SK-N-SH treated with all-trans-retinoic acid at 6 μM for 48 hours (cell line): ENCODE data around the gene TRABD2B.
"Not testable (repeated sequence)": the region's sequence is repeated elsewhere in the genome, so short reads cannot be mapped to it uniquely, and the experiment has no call there.

Experiments
- ATAC-seq: fragments of 200-7000 bp; cut with Tn5 transposase; 3 replicates; pipeline ENCODE4 v1.9.1; 2020; ENCODE audit warnings: mild to moderate bottlenecking, moderate library complexity
- BACH2 ChIP-seq: fragments of 250-450 bp; sonication (Bioruptor Pico); IDR thresholded peaks from 2 replicates; pipeline ENCODE4 v1.9.0; 2021; ENCODE audit warnings: mild to moderate bottlenecking, borderline replicate concordance
- CREB5 ChIP-seq: fragments of 250-450 bp; sonication (Bioruptor Pico); IDR thresholded peaks from 2 replicates; pipeline ENCODE4 v1.5.1; 2020; ENCODE audit warnings: low read depth, mild to moderate bottlenecking, moderate library complexity
- CSDC2 ChIP-seq: fragments of 250-450 bp; sonication (Bioruptor Pico); IDR thresholded peaks from 2 replicates; pipeline ENCODE4 v1.5.0; 2020; ENCODE audit warnings: mild to moderate bottlenecking, moderate library complexity
- CSRNP3 ChIP-seq: fragments of 250-450 bp; sonication (Bioruptor Pico); IDR thresholded peaks from 2 replicates; pipeline ENCODE4 v1.5.1; 2021; ENCODE audit warnings: mild to moderate bottlenecking, moderate library complexity
- ESRRG ChIP-seq: fragments of 250-450 bp; sonication (Bioruptor Pico); IDR thresholded peaks from 2 replicates; pipeline ENCODE4 v1.6.1; 2021; ENCODE audit warnings: mild to moderate bottlenecking
- GLIS3 ChIP-seq: fragments of 250-450 bp; sonication (Bioruptor Pico); IDR thresholded peaks from 2 replicates; pipeline ENCODE4 v1.5.0; 2020; ENCODE audit warnings: mild to moderate bottlenecking, moderate library complexity
- ISL1 ChIP-seq: fragments of 250-450 bp; sonication (Bioruptor Pico); IDR thresholded peaks from 2 replicates; pipeline ENCODE4 v2.1.2; 2022; ENCODE audit warnings: mild to moderate bottlenecking, moderate library complexity
- OSR1 ChIP-seq: fragments of 250-450 bp; sonication (Bioruptor Pico); IDR thresholded peaks from 2 replicates; pipeline ENCODE4 v1.8.0; 2022; ENCODE audit warnings: moderate library complexity, mild to moderate bottlenecking, inconsistent platforms
- SNAI2 ChIP-seq: fragments of 250-450 bp; sonication (Bioruptor Pico); IDR thresholded peaks from 2 replicates; pipeline ENCODE4 v1.5.0; 2020; ENCODE audit warnings: mild to moderate bottlenecking, moderate library complexity
- TCF4 ChIP-seq: fragments of 250-450 bp; sonication (Bioruptor Pico); IDR thresholded peaks from 2 replicates; pipeline ENCODE4 v1.8.0; 2021; ENCODE audit warnings: mild to moderate bottlenecking, moderate library complexity, borderline replicate concordance
- TOX ChIP-seq: fragments of 250-450 bp; sonication (Bioruptor Pico); IDR thresholded peaks from 2 replicates; pipeline ENCODE4 v1.8.0; 2021; ENCODE audit warnings: mild to moderate bottlenecking, moderate library complexity, borderline replicate concordance
- ZC3H10 ChIP-seq: fragments of 250-450 bp; sonication (Bioruptor Pico); IDR thresholded peaks from 2 replicates; pipeline ENCODE4 v1.5.1; 2021; ENCODE audit warnings: mild to moderate bottlenecking, moderate library complexity
- ZFP3 ChIP-seq: fragments of 250-450 bp; sonication (Bioruptor Pico); IDR thresholded peaks from 2 replicates; pipeline ENCODE4 v1.5.0; 2020; ENCODE audit warnings: mild to moderate bottlenecking, moderate library complexity
- ZFP30 ChIP-seq: fragments of 450-650 bp; formaldehyde crosslinking; IDR thresholded peaks from 2 replicates; pipeline ENCODE4 v1.5.0; 2022; ENCODE audit warnings: mild to moderate bottlenecking, moderate library complexity
- ZNF8 ChIP-seq: fragments of 450-650 bp; formaldehyde crosslinking; IDR thresholded peaks from 2 replicates; pipeline ENCODE4 v1.5.0; 2020; ENCODE audit warnings: mild to moderate bottlenecking, moderate library complexity
- TF ChIP-seq, protein P1 (sequence below): fragments of 250-450 bp; sonication (Bioruptor Pico); IDR thresholded peaks from 2 replicates; pipeline ENCODE4 v1.5.0; 2020; ENCODE audit warnings: mild to moderate bottlenecking, moderate library complexity

Gene TRABD2B

GRCh38 chr1:47964636-47965035, 32.5 kb downstream of the TRABD2B start (continued):
- TF ChIP-seq, protein P1, sequence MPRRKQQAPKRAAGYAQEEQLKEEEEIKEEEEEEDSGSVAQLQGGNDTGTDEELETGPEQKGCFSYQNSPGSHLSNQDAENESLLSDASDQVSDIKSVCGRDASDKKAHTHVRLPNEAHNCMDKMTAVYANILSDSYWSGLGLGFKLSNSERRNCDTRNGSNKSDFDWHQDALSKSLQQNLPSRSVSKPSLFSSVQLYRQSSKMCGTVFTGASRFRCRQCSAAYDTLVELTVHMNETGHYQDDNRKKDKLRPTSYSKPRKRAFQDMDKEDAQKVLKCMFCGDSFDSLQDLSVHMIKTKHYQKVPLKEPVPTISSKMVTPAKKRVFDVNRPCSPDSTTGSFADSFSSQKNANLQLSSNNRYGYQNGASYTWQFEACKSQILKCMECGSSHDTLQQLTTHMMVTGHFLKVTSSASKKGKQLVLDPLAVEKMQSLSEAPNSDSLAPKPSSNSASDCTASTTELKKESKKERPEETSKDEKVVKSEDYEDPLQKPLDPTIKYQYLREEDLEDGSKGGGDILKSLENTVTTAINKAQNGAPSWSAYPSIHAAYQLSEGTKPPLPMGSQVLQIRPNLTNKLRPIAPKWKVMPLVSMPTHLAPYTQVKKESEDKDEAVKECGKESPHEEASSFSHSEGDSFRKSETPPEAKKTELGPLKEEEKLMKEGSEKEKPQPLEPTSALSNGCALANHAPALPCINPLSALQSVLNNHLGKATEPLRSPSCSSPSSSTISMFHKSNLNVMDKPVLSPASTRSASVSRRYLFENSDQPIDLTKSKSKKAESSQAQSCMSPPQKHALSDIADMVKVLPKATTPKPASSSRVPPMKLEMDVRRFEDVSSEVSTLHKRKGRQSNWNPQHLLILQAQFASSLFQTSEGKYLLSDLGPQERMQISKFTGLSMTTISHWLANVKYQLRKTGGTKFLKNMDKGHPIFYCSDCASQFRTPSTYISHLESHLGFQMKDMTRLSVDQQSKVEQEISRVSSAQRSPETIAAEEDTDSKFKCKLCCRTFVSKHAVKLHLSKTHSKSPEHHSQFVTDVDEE (CRISPR knock-in tag): no peak
- TF ChIP-seq ZNF8: no peak
- TF ChIP-seq TOX (CRISPR knock-in tag): no peak
- TF ChIP-seq OSR1: no peak
- TF ChIP-seq ZFP3: no peak
- TF ChIP-seq CSDC2 (CRISPR knock-in tag): no peak
- no peak for TF ChIP-seq CSRNP3
- no peak for TF ChIP-seq ISL1 (CRISPR knock-in tag)
- TF ChIP-seq GLIS3 (CRISPR knock-in tag): no peak

GRCh38 chr1:47963568-47964358, 33.4 kb downstream of the TRABD2B start:
- no peak for TF ChIP-seq SNAI2 (CRISPR knock-in tag)
- ATAC-seq: no peak

DNA sequence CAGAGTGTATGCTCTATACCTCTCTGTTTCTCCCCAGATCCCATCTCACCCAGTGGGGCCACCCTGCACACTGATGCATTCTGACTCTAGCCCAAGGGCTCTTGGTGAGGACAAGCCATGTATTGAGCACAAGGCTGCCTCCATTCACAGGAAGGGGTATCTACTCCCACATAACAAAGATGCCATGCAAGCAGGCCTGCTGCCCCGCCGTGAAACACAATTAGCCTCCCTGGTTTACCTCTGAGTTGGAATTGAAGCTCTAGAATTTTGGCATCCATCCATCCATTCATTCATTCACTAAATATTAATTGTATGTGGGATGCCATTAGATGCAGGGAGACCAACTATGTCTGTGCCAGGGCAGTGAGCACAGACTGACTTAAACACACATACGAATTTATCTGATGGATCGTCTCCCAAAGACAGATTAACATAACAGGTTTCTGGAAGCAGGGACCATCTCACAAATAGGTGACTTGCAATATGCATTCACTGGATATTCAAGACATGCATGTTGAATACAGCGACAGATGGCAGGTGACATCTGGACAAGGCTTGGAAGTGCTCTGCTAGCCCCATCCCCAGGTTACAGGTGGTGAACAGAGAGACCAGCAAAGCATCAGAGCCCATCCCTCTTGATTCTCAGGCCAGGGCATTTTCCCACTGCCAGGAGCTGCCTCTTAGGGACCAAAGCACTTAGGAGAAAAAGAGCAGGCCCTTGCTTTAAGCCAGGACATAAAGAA, 34.3 kb downstream of the TRABD2B start:
- TF ChIP-seq BACH2 (CRISPR knock-in tag) (no peak), ESRRG (CRISPR knock-in tag) (no peak), CREB5 (CRISPR knock-in tag) (no peak), GLIS3 (CRISPR knock-in tag) (no peak), TCF4 (CRISPR knock-in tag) (no peak), ZC3H10 (CRISPR knock-in tag) (no peak), ZFP30 (CRISPR knock-in tag) (no peak), TOX (CRISPR knock-in tag) (no peak), ISL1 (CRISPR knock-in tag) (no peak), CSDC2 (CRISPR knock-in tag) (no peak)
- TF ChIP-seq, protein P1 (CRISPR knock-in tag): no peak
- TF ChIP-seq, all 23 proteins: peak for 0
- no peak for ATAC-seq

DNA sequence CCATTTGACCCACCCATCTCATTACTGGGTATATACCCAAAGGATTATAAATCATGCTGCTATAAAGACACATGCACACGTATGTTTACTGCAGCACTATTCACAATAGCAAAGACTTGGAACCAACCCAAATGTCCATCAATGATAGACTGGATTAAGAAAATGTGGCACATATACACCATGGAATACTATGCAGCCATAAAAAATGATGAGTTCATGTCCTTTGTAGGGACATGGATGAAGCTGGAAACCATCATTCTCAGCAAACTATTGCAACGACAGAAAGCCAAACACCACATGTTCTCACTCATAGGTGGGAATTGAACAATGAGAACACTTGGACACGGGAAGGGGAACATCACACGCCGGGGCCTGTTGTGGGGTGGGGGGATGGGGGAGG, 35.4 kb downstream of the TRABD2B start:
- ATAC-seq: not testable (repeated sequence)

DNA sequence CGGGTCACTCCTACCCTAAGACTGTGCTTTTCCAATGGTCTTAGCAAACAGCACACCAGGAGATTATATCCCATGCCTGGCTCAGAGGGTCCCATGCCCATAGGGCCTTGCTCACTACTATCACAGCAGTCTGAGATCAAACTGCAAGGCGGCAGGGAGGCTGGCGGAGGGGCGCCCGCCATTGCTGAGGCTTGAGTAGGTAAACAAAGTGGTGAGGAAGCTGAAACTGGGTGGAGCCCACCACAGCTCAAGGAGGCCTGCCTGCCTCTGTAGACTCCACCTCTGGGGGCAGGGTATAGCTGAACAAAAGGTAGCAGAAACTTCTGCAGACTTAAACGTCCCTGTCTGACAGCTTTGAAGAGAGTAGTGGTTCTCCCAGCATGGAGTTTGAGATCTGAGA, 40.7 kb downstream of the TRABD2B start:
- not testable (repeated sequence) for ATAC-seq
